GM12878 (cell line): Measurements from ENCODE around the gene ZNF83. TPM values are rescaled to one million over a fixed set of nuclear protein-coding genes. Genes with fewer than 3 reads are reported as not detected.

Source experiments
- ATAC-seq: fragments of 200-7000 bp; cut with Tn5 transposase; 3 replicates; pipeline ENCODE4 v1.9.1; 2020; ENCODE audit warnings: mild to moderate bottlenecking, moderate library complexity
- BruUV-seq: library from RNA; stranded (reverse); fragments of 400-500 nt; replicated peaks from 2 replicates; lab custom pipeline; 2021; lab: Mats Ljungman, UMichigan
- CTCF ChIA-PET: fragments of 300-600 bp; sonication (Branson Sonifier 250); formaldehyde crosslinking; extraction: SDS; loops from one replicate; lab custom pipeline; 2021; ENCODE audit warnings: inconsistent platforms; lab: Yijun Ruan, JAX
- POLR2A ChIA-PET: fragments of 350-600 bp; formaldehyde crosslinking; extraction: SDS; loops from one replicate; lab custom pipeline; 2021; ENCODE audit warnings: inconsistent platforms; lab: Charles Lee
- RAD21 ChIA-PET: fragments of 300-600 bp; sonication (Branson Sonifier 250); formaldehyde crosslinking; loops from one replicate; lab custom pipeline; 2023; ENCODE audit warnings: antibody characterized with exemption; ENCODE audit not compliant: unreplicated experiment; lab: Charles Lee
- SMC1A ChIA-PET: fragments of 300-600 bp; sonication (Branson Sonifier 250); formaldehyde crosslinking; loops from one replicate; lab custom pipeline; 2023; ENCODE audit not compliant: unreplicated experiment, uncharacterized antibody; lab: Charles Lee
- DNase-seq: peaks from one replicate; pipeline ENCODE4 v3.0.0-alpha.2; 2011; ENCODE audit warnings: low read depth, low spot score
- FAIRE-seq: peaks from 3 replicates; lab custom pipeline; 2011; peaks lifted over from hg19 to GRCh38; lab: Jason Lieb, UNC
- H2AFZ ChIP-seq: 2 replicates; pipeline ENCODE4 v1.6.0; 2011; ENCODE audit warnings: low read depth, low read length, control low read depth; ENCODE audit not compliant: control insufficient read depth
- H3K27ac ChIP-seq: 2 replicates; pipeline ENCODE4 v1.5.1; 2011; ENCODE audit warnings: control low read depth; ENCODE audit not compliant: control insufficient read depth, insufficient read depth
- H3K27me3 ChIP-seq, 2 experiments: replicated peaks in 1 of 2; 2 replicates each; pipeline versions ENCODE4 v1.6.0 to v1.6.1; 2011; ENCODE audit warnings: low read length in 1 of 2; ENCODE audit not compliant: control insufficient read depth in 2 of 2, insufficient read depth in 2 of 2
- H3K36me3 ChIP-seq, 2 experiments: 2 replicates each; pipeline ENCODE4 v1.5.1; 2011; ENCODE audit warnings: low read length in 1 of 2; ENCODE audit not compliant: control insufficient read depth in 2 of 2, insufficient read depth in 2 of 2
- H3K4me1 ChIP-seq: 2 replicates; pipeline ENCODE4 v1.6.1; 2011; ENCODE audit warnings: mild to moderate bottlenecking, low read length, moderate library complexity, mixed read lengths; ENCODE audit not compliant: control insufficient read depth, insufficient read depth
- H3K4me2 ChIP-seq: 2 replicates; pipeline ENCODE4 v1.6.0; 2011; ENCODE audit warnings: control low read depth; ENCODE audit not compliant: control insufficient read depth, insufficient read depth
- H3K4me3 ChIP-seq: fragments of 200-600 bp; sonication (generic); 2 replicates; pipeline ENCODE4 v1.5.1; 2016
- H3K79me2 ChIP-seq: 2 replicates; pipeline ENCODE4 v1.6.0; 2011; ENCODE audit warnings: low read length; ENCODE audit not compliant: control insufficient read depth, insufficient read depth
- H3K9ac ChIP-seq: 2 replicates; pipeline ENCODE4 v1.8.0; 2011; ENCODE audit warnings: low read length, control low read depth, mixed read lengths; ENCODE audit not compliant: control insufficient read depth, insufficient read depth
- H3K9me3 ChIP-seq: replicated peaks from 3 replicates; pipeline ENCODE4 v1.5.1; 2011; ENCODE audit warnings: mild to moderate bottlenecking, low read length; ENCODE audit not compliant: control insufficient read depth, insufficient read depth
- H4K20me1 ChIP-seq: 2 replicates; pipeline ENCODE4 v1.6.0; 2011; ENCODE audit not compliant: control insufficient read depth, insufficient read depth
- CTCF ChIP-seq, 3 experiments: IDR thresholded peaks in 2 of 3; conservative IDR thresholded peaks in 1 of 3; 2 replicates each; pipeline ENCODE4 v1.5.1; 2011; ENCODE audit warnings: low read depth in 3 of 3, low read length in 3 of 3, mild to moderate bottlenecking in 3 of 3, control low read depth in 2 of 3, moderate library complexity in 2 of 3, inconsistent platforms in 1 of 3, mixed read lengths in 1 of 3; ENCODE audit not compliant: control insufficient read depth in 2 of 3, insufficient read depth in 1 of 3; ENCODE audit errors: extremely low read depth in 1 of 3
- DPF2 ChIP-seq: fragments of 450-650 bp; IDR thresholded peaks from 2 replicates; pipeline ENCODE4 v1.6.1; 2017; ENCODE audit warnings: mild to moderate bottlenecking
- E2F4 ChIP-seq: IDR thresholded peaks from 2 replicates; pipeline ENCODE4 v1.6.1; 2012; ENCODE audit warnings: low read depth, low read length, improper control_type of control experiment
- SMC3 ChIP-seq: IDR thresholded peaks from 2 replicates; pipeline ENCODE4 v1.6.1; 2011; ENCODE audit warnings: low read length, improper control_type of control experiment, borderline replicate concordance
- STAT1 ChIP-seq: fragments of 450-650 bp; conservative IDR thresholded peaks from 2 replicates; pipeline ENCODE4 v1.6.1; 2014; ENCODE audit warnings: antibody characterized with exemption, mild to moderate bottlenecking
- WGBS: methylation state at CpG from one replicate; pipeline ENCODE4 v1.1.6; 2016; ENCODE audit warnings: low lambda C conversion rate; ENCODE audit not compliant: insufficient replicate concordance, insufficient coverage; ENCODE audit errors: missing lambda C conversion rate; 5-methylcytosine and 5-hydroxymethylcytosine counted together
- in situ Hi-C: fragments of 300-500 bp; cut with MboI; formaldehyde crosslinking; loops from 9 replicates; pipeline ENCODE4 v1.14.3; 2018; ENCODE audit warnings: mixed read lengths
- intact Hi-C: fragments of 100-400 bp; cut with micrococcal nuclease; formaldehyde crosslinking; loops from one replicate; pipeline ENCODE4 v1.14.2; 2022; ENCODE audit not compliant: unreplicated experiment
- polyA plus RNA-seq, 11 experiments: library from polyadenylated mRNA; depleted of rRNA in 4 of 11; unstranded in 6 of 11; stranded (reverse) in 5 of 11; fragments of >200 nt; fragmentation: Nextera tagmentation in 4 of 11; fragmentation: Illumina TruSeq in 1 of 11; extraction: Ambion mirVana in 4 of 11; extraction: Trizol in 1 of 11; gene quantifications; 1 replicate in 1 of 11; 2 replicates in 10 of 11; pipeline versions ENCODE4 v1.2.1 to v1.2.3, GENCODE V29; 2011 to 2016; ENCODE audit warnings: inconsistent platforms in 2 of 11, missing spikeins in 2 of 11, low read depth in 1 of 11
- total RNA-seq, 4 experiments: library from RNA; depleted of rRNA in 3 of 4; stranded (reverse); fragments of >200 nt in 3 of 4; fragmentation: Illumina TruSeq in 1 of 4; extraction: Trizol in 1 of 4; gene quantifications; 2 replicates each; pipeline versions ENCODE4 v1.2.1 to v1.2.3, GENCODE V29; 2013 to 2021

ZNF83 gene
- total and polyA plus RNA-seq, 10 of the 15 experiments (the other 5 are each of a cell fraction or from before 2014, with no cell fraction given) = 9.9 to 90.1 (median 18.7) TPM

GRCh38 chr19:52601025-52601973 is 36.9 kb downstream of the ZNF83 start (continued):
- TF ChIP-seq CTCF (IDR thresholded peaks at IDR 0.05 in 2 of 3, conservative IDR thresholded peaks at IDR 0.05 in 1 of 3; ENCODE audit: control insufficient read depth in 2 of 3, extremely low read depth in 1 of 3, insufficient read depth in 1 of 3, low read depth in 3 of 3, low read length in 3 of 3) (peak; percentile 29 to 50 (median 32); a peak in 5 of 6 replicates), SMC3 (peak; percentile 27; the same call in 1 of the 2 replicates), E2F4 (peak; percentile 67; the same call in 1 of the 2 replicates)

GRCh38 chr19:52600639-52601024 is 37.5 kb downstream of the ZNF83 start:
- ChIA-PET POLR2A (interaction anchor here (0.7 kb wide), 1 partner anchor 326 kb away, joined by 4 read pairs; no protein-coding TSS in a partner anchor), RAD21 (interaction anchor here (1.9 kb wide), 1 partner anchor 91 kb away, joined by 10 read pairs; no protein-coding TSS in a partner anchor), CTCF (no interaction called here), SMC1A (no interaction called here)
- Histone ChIP-seq H3K36me3 (no peaks in the 10 kb centered on the region), H3K79me2 (no peaks in the 10 kb centered on the region), H3K27ac (no peak overlapping the region), H3K4me1 (no peaks in the 10 kb centered on the region), H3K27me3 (no peaks in the 10 kb centered on the region), H3K9me3 (peaks cover 11% of the 10 kb centered on the region), H3K4me2 (peak overlapping the region; percentile 65), H3K4me3 (peak overlapping the region; percentile 64), H4K20me1 (no peaks in the 10 kb centered on the region), H3K9ac (peak overlapping the region; percentile 31; the same call in 1 of the 2 replicates), H2AFZ (peak overlapping the region; percentile 74)
- FAIRE-seq (no peak), ATAC-seq (peak; percentile 50), DNase-seq (no peak)
- in situ Hi-C loops (no loop called here), intact Hi-C loops (loop anchor here (5.0 kb wide), 1 partner anchor 92 kb away; no protein-coding TSS in a partner anchor)
- no peak for TF ChIP-seq STAT1
- 0 out of 2 replicates have a peak, but pooled peaks have one; percentile 10 for TF ChIP-seq DPF2
- 3% methylated on average over 15 of the region's 15 CpGs for WGBS
- BruUV-seq = no TSS peak
